HG02763 (cell line): ENCODE measurements around the gene TIMM17B.
A peak's percentile ranks its signal among the peaks of the same experiment; 100 is the strongest.
"Not testable (repeated sequence)": the region's sequence is repeated elsewhere in the genome, so short reads cannot be mapped to it uniquely, and the experiment has no call there.

Experiments
- ATAC-seq: cut with Tn5 transposase; IDR thresholded peaks from one replicate; pipeline ENCODE4 v1.9.1; 2021; ENCODE audit warnings: mild to moderate bottlenecking, moderate library complexity; ENCODE audit not compliant: unreplicated experiment

The TIMM17B gene

GRCh38 chrX:48897157-48897624 is 377 bp downstream of the TIMM17B start:
- peak; percentile 17 for ATAC-seq

DNA sequence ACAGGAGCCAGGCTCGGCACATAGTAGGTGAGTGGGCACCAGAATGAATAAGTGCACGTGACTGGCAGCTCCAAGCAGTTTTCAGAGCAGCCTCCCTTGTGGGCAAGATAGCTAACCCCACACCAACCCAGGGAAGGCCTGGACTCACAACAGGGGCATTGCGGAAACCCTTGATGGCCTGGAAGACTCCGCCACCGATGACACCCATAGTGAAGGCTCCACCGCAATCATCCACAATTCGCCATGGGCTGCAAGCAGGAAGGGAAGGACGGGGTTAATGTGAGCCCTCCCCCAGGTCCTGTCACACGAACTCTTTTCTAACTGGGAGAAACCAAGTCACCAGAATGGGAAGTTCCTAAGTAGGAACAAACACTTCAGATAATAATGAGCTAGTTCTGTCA is 957 bp downstream of the TIMM17B start:
- no peak for ATAC-seq

- ATAC-seq, result no peak
Observed at GRCh38 chrX:48894891-48895290, 2.7 kb downstream of the TIMM17B start.

DNA sequence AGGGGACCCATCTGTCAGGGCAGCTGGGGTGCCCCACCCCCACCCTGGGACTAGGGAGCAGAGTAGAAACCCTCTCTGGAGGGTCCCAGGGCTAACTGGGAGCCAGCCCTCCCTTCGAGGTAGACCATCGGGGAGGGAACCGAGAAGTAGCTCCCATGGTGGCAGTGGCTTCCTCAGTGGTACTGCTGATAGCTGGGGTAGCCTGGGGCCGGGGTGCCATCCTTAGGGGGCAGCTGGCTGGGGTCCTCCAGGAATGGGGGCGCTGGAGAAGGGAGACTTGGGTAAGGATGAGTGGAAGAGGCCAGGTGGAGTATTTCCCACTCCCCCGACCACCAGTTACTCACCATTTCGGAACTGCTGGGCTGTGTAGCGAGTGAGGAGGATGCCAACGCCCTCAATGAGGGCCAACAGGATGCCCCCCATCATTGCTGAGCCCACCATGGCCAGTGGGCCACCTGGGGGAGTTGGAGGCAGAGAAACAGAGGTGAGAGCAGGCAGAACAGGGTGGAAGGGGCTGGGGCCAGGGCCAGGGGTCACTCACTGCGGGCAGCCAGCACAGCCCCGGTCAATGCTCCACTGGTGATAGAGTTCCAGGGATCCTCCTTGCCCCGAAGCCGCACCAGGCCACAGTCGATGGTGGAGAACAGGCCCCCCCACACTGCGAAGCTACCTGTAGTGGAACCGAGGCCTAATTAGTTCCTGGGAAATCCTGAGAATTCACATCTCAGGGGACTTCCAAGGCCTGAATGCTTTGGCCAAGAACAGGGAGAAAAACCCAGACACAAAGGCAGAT is 3.8 kb downstream of the TIMM17B start:
- ATAC-seq, result no peak

- no peak for ATAC-seq
Observed at GRCh38 chrX:48892896-48893295, 4.7 kb downstream of the TIMM17B start.

GRCh38 chrX:48891402-48892288 is 5.9 kb downstream of the TIMM17B start:
- ATAC-seq, result peak; percentile 64

DNA sequence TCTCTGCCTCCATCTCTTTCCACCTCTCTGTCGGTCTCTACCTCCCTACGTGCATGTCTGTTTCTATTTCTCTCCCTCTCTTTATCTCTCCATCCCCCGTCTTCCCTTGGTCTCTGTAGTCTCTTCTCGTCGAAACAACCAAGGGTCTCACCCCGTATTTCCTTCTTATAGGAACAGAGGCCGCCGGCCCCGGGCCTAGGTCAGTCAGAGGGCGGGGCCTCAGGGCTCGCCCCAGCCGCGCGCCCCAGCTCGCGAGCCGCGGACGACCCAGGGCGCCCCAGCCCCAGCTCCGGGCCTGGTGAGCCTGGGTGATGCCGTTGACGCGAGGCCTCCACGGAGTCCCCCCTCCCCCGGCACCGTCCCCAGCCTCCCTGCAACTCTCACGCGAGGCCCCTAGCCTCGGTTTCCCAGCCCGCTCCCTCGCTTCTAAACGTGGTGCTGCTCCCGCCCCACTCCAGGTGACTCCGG is 6.6 kb downstream of the TIMM17B start:
- ATAC-seq, result peak; percentile 32

DNA sequence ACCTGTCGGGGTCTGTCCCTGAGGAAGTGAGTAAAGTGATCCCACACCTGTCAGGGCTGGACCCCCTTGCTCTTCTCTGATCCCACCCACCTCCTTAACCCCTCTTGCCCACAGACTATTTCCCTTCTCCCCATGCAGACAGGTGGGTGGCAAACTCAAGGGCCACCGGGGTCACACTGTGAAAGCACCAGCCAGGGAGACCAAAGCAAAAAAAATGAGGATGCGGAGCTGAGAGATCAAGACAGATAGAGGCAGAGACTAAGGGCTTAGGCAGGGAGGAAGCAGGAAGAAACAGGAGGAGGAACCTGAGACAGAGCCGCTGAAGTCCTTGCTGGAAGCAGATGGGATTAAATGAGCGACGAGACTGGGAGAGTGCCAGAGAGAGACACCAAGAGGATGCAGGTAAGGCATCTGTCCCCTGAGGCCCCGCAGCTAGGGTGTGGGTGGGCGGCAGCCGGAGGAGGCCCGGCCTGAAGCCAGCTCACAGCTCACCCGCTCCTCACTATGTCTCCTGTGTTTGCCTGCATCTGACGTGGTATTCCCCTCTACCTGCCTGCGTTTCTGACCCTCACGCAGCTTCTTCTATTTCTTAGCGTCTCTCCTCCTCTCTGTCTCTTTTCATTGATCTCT is 7.2 kb downstream of the TIMM17B start:
- ATAC-seq, result no peak

DNA sequence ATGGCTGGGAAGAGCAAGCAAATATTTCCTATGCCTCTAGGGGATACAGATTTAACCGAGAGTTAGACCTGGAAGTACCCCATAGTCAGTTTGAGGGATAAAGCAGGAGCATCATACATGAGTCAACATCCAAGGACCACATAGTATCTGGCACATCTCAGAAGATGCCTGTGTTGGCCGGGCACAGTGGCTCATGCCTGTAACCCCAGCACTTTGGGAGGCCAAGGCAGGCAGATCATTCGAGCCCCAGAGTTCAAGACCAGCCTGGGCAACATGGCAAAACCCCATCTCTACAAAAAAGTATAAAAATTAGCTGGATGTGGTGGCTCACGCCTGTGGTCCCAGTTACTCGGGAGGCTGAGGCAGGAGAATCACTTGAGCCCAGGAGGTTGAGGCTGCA is 11.0 kb downstream of the TIMM17B start:
- not testable (repeated sequence) for ATAC-seq

- ATAC-seq, result no peak
Observed at GRCh38 chrX:48883729-48884128, 13.8 kb downstream of the TIMM17B start.

DNA sequence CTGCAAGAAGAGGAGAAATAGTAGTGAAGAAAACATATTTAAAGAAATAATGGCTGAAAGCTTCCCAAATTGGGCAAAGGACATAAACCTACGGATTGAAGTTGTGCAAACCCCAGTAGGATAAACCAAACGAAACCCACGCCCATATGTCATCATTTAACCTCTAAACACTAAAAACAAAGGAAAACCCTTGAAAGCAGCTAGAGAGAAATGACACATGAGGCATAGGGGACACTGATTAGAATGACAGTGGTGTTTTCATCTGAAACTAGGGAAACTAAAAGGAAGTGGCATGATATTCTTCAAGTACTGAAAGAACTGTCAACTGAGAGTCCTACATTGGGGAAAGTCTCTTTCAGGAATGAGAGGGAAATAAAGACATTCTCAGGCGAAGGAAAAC is 20.6 kb downstream of the TIMM17B start:
- not testable (repeated sequence) for ATAC-seq

DNA sequence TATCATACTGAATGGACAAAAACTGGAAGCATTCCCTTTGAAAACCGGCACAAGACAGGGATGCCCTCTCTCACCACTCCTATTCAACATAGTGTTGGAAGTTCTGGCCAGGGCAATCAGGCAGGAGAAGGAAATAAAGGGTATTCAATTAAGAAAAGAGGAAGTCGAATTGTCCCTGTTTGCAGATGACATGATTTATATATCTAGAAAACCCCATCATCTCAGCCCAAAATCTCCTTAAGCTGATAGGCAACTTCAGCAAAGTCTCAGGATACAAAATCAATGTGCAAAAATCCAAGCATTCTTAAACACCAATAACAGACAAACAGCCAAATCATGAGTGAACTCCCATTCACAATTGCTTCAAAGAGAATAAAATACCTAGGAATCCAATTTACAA is 25.6 kb downstream of the TIMM17B start:
- not testable (repeated sequence) for ATAC-seq

DNA sequence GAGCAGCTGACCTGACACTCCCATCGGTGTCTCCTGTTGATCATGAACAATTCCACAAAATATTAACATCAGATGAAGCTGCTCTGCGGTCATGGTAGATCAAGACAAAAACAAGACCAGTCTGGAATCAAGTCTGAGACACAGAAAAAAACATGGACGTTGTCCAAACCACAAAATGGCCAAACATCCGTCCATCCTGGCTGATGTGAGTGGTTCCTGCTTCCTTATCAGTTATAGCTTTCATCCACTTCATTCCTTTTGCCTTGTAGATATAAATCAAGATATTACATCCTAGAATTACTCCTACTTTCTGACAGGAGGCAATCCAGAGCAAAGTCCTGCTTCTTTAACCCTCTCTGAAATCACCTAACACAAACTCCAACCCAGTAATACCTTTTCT is 33.4 kb downstream of the TIMM17B start:
- no peak for ATAC-seq

- no peak for ATAC-seq
Observed at GRCh38 chrX:48854898-48855297, 42.7 kb downstream of the TIMM17B start.

DNA sequence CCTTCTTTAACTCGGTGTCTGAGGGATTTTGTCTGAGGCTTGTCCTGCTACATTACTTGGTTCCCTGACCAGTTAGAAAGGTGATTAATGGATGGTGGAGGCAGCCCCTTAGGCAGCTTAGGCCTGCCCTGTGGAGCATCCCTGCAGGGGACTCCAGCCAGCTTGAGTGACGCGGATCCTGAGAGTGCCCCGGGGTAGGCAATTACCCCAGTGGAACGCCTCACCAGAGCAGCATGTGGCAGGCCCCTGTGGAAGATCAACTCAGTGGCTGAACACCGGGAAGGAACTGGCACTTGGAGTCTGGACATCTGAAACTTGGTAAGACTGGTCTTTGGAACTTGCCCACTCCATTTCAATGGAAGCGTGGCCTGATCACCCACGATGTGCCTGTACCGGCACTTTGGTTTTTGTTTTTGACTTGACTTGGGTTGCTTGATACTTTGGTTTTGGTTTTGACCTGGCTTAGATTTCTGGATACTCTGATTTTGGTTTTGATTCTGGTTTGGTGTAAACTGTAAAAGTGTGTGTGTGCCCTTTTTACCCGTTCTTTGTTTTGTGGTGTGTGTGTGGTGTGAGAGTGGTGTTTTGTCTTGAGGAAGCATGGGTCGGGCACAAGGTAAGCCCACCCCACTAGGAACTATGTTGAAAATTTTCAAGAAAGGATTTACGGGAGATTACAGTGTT is 43.3 kb downstream of the TIMM17B start:
- ATAC-seq, result not testable (repeated sequence)

DNA sequence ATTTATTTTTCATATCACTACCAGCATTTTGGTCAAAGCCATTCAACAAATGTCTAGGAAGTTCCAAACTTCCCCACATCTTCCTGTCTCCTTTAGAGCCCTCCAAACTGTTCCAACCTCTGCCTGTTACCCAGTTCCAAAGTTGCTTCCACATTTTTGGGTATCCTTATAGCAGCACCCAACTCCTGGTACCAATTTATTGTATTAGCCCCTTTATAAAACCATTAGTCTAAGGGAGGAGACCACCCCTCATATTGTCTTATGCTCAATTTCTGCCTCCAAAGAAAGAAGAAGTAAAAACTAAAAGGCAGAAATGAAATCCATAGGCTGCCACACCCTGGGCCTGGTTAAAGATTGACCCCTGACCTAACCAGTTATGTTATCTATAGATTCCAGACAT is 44.1 kb downstream of the TIMM17B start:
- not testable (repeated sequence) for ATAC-seq

- ATAC-seq, result no peak
Observed at GRCh38 chrX:48852857-48853256, 44.7 kb downstream of the TIMM17B start.

DNA sequence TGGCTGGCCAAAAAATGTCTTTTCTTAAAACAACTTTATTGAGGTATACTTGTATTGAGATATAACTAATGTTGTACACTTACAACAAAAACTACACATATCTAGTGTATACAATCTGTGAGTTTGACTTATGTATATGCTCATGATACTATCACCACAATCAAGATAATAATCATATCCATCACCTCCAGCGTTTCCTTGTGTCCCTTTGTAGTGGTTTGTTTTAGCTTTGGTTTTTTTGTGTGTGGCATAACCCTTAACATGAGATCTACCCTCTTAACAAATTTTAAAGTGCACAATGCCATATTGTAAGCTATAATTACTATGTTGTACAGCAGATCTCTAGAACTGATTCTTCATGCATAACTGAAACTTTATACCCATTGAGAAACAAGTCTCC is 48.7 kb downstream of the TIMM17B start:
- no peak for ATAC-seq
